IMR-90 (cell line): ENCODE data around the gene ZCWPW1. TPM values are rescaled to one million over a fixed set of nuclear protein-coding genes. Genes with fewer than 3 reads are reported as not detected.

Experiments used
- ATAC-seq: fragments of 200-7000 bp; cut with Tn5 transposase; 2 replicates; pipeline ENCODE4 v1.9.1; 2020; ENCODE audit warnings: low read depth, mild to moderate bottlenecking, moderate library complexity
- BruUV-seq: library from RNA; stranded (reverse); fragments of 400-500 nt; replicated peaks from 2 replicates; lab custom pipeline; 2021; lab: Mats Ljungman, UMichigan
- CTCF ChIA-PET: fragments of 300-600 bp; formaldehyde crosslinking; extraction: SDS; loops from one replicate; lab custom pipeline; 2021; ENCODE audit warnings: antibody characterized with exemption; lab: Yijun Ruan, JAX
- POLR2A ChIA-PET: fragments of 300-600 bp; sonication (Branson Sonifier 250); formaldehyde crosslinking; loops from one replicate; lab custom pipeline; 2022; ENCODE audit warnings: antibody characterized with exemption; ENCODE audit not compliant: unreplicated experiment; lab: Charles Lee
- DNase-seq: peaks from one replicate; pipeline ENCODE4 v3.0.0; 2013
- H2AFZ ChIP-seq: replicated peaks from 2 replicates; pipeline ENCODE3; 2013; ENCODE audit warnings: low read length, mild to moderate bottlenecking; ENCODE audit not compliant: poor library complexity
- H2AK5ac ChIP-seq: 2 replicates; pipeline ENCODE4 v1.6.1; 2013; ENCODE audit warnings: low read depth, low read length, inconsistent platforms
- H2AK9ac ChIP-seq: replicated peaks from 2 replicates; pipeline ENCODE3; 2013; ENCODE audit warnings: mild to moderate bottlenecking, low read depth, low read length, moderate library complexity; ENCODE audit not compliant: poor library complexity
- H2BK120ac ChIP-seq: 2 replicates; pipeline ENCODE4 v1.6.1; 2013; ENCODE audit warnings: low read depth, low read length, inconsistent platforms
- H2BK15ac ChIP-seq: 3 replicates; pipeline ENCODE4 v1.6.1; 2013; ENCODE audit warnings: low read depth, low read length, inconsistent platforms
- H2BK20ac ChIP-seq: 2 replicates; pipeline ENCODE4 v1.6.1; 2013; ENCODE audit warnings: low read depth, mild to moderate bottlenecking, inconsistent platforms, low read length, moderate library complexity
- H2BK5ac ChIP-seq: 2 replicates; pipeline ENCODE4 v1.6.1; 2013; ENCODE audit warnings: mild to moderate bottlenecking, low read depth, low read length, inconsistent platforms; ENCODE audit not compliant: poor library complexity, severe bottlenecking
- H3K14ac ChIP-seq: replicated peaks from 2 replicates; pipeline ENCODE4 v1.6.1; 2013; ENCODE audit warnings: low read depth, low read length, inconsistent platforms
- H3K18ac ChIP-seq: 2 replicates; pipeline ENCODE4 v1.6.1; 2013; ENCODE audit warnings: low read depth, low read length, control low read depth
- H3K23ac ChIP-seq: 2 replicates; pipeline ENCODE4 v1.6.1; 2013; ENCODE audit warnings: low read depth, low read length, inconsistent platforms
- H3K27ac ChIP-seq: 2 replicates; pipeline ENCODE4 v1.5.1; 2013; ENCODE audit warnings: mild to moderate bottlenecking, control low read depth, low read length; ENCODE audit not compliant: insufficient read depth
- H3K27me3 ChIP-seq: 2 replicates; pipeline ENCODE4 v1.6.1; 2013; ENCODE audit warnings: low read length; ENCODE audit not compliant: control insufficient read depth, insufficient read depth
- H3K36me3 ChIP-seq: 2 replicates; pipeline ENCODE4 v1.6.1; 2013; ENCODE audit warnings: low read length, mixed read lengths; ENCODE audit not compliant: control insufficient read depth, insufficient read depth
- H3K4ac ChIP-seq: 2 replicates; pipeline ENCODE4 v1.6.1; 2013; ENCODE audit warnings: low read depth, low read length, inconsistent platforms
- H3K4me1 ChIP-seq: 2 replicates; pipeline ENCODE4 v1.6.1; 2013; ENCODE audit warnings: low read length, mixed read lengths; ENCODE audit not compliant: control insufficient read depth, insufficient read depth
- H3K4me2 ChIP-seq: 2 replicates; pipeline ENCODE4 v1.6.1; 2013; ENCODE audit warnings: low read depth, mild to moderate bottlenecking, control low read depth, low read length, moderate library complexity
- H3K4me3 ChIP-seq: 2 replicates; pipeline ENCODE4 v1.5.1; 2013; ENCODE audit warnings: low read depth, mild to moderate bottlenecking, control low read depth, low read length, moderate library complexity; ENCODE audit not compliant: insufficient read depth
- H3K56ac ChIP-seq: 2 replicates; pipeline ENCODE4 v1.6.1; 2013; ENCODE audit warnings: low read length, inconsistent platforms; ENCODE audit not compliant: insufficient read depth; ENCODE audit errors: extremely low read depth
- H3K79me1 ChIP-seq, 2 experiments: 2 replicates each; pipeline ENCODE4 v1.6.1; 2013; ENCODE audit warnings: low read length in 2 of 2, inconsistent platforms in 1 of 2, low read depth in 1 of 2
- H3K9ac ChIP-seq: 2 replicates; pipeline ENCODE4 v1.6.1; 2013; ENCODE audit warnings: low read depth, low read length, control low read depth
- H3K9me1 ChIP-seq: 2 replicates; pipeline ENCODE4 v1.6.1; 2013; ENCODE audit warnings: low read length, inconsistent platforms; ENCODE audit not compliant: insufficient read depth
- H3K9me3 ChIP-seq: 2 replicates; pipeline ENCODE4 v1.6.1; 2013; ENCODE audit warnings: low read length; ENCODE audit not compliant: control insufficient read depth, insufficient read depth
- H4K20me1 ChIP-seq: 2 replicates; pipeline ENCODE4 v1.6.1; 2013; ENCODE audit warnings: low read length, inconsistent platforms; ENCODE audit not compliant: insufficient read depth
- H4K5ac ChIP-seq: 2 replicates; pipeline ENCODE4 v1.6.1; 2013; ENCODE audit warnings: mild to moderate bottlenecking, low read depth, low read length, control low read depth
- H4K8ac ChIP-seq, 2 experiments: 2 replicates each; pipeline ENCODE4 v1.6.1; 2013; ENCODE audit warnings: low read depth in 2 of 2, low read length in 2 of 2, control low read depth in 1 of 2, inconsistent platforms in 1 of 2
- H4K91ac ChIP-seq: 2 replicates; pipeline ENCODE4 v1.6.1; 2013; ENCODE audit warnings: low read depth, low read length, inconsistent platforms; ENCODE audit not compliant: insufficient read depth
- BHLHE40 ChIP-seq: fragments of 150-350 bp; IDR thresholded peaks from 2 replicates; pipeline ENCODE4 v1.6.1; 2016; ENCODE audit warnings: mild to moderate bottlenecking, low read depth, low read length
- CEBPB ChIP-seq: IDR thresholded peaks from 2 replicates; pipeline ENCODE4 v1.6.1; 2012; ENCODE audit warnings: low read depth, low read length, improper control_type of control experiment
- CHD1 ChIP-seq: IDR thresholded peaks from 2 replicates; pipeline ENCODE4 v1.6.1; 2012; ENCODE audit warnings: low read depth, low read length, improper control_type of control experiment
- FOS ChIP-seq: fragments of 150-350 bp; IDR thresholded peaks from 2 replicates; pipeline ENCODE4 v1.6.1; 2016; ENCODE audit warnings: low read depth, low read length
- MAFK ChIP-seq: IDR thresholded peaks from 2 replicates; pipeline ENCODE4 v1.6.1; 2012; ENCODE audit warnings: low read depth, low read length, improper control_type of control experiment
- MAZ ChIP-seq: IDR thresholded peaks from 2 replicates; pipeline ENCODE4 v1.6.1; 2012; ENCODE audit warnings: low read depth, mild to moderate bottlenecking, low read length, improper control_type of control experiment, moderate library complexity, borderline replicate concordance
- MXI1 ChIP-seq: IDR thresholded peaks from 2 replicates; pipeline ENCODE4 v1.6.1; 2012; ENCODE audit warnings: low read depth, mild to moderate bottlenecking, low read length, moderate library complexity, borderline replicate concordance
- NFE2L2 ChIP-seq: fragments of 150-350 bp; IDR thresholded peaks from 2 replicates; pipeline ENCODE4 v1.6.1; 2016; ENCODE audit warnings: low read depth, mild to moderate bottlenecking, low read length
- POLR2A ChIP-seq: IDR thresholded peaks from 2 replicates; pipeline ENCODE4 v1.6.1; 2012; ENCODE audit warnings: mild to moderate bottlenecking, low read depth, low read length
- RAD21 ChIP-seq: IDR thresholded peaks from 2 replicates; pipeline ENCODE4 v1.6.1; 2012; ENCODE audit warnings: low read length, improper control_type of control experiment
- RCOR1 ChIP-seq: IDR thresholded peaks from 2 replicates; pipeline ENCODE4 v1.6.1; 2012; ENCODE audit warnings: mild to moderate bottlenecking, low read length, improper control_type of control experiment; ENCODE audit not compliant: insufficient replicate concordance
- RFX5 ChIP-seq: IDR thresholded peaks from 2 replicates; pipeline ENCODE4 v1.8.0; 2012; ENCODE audit warnings: low read depth, mild to moderate bottlenecking, low read length, moderate library complexity
- SMC3 ChIP-seq: fragments of 150-350 bp; IDR thresholded peaks from 2 replicates; pipeline ENCODE4 v1.6.1; 2016; ENCODE audit warnings: low read depth, mild to moderate bottlenecking, antibody characterized with exemption, low read length, moderate library complexity
- WGBS, 2 experiments: methylation state at CpG; one replicate each; pipeline versions ENCODE4 v1.1.5 to v1.1.7; 2013; ENCODE audit warnings: missing lambda C conversion rate in 2 of 2; ENCODE audit not compliant: insufficient read length in 1 of 2; ENCODE audit errors: extremely low coverage in 2 of 2; 5-methylcytosine and 5-hydroxymethylcytosine counted together
- dilution Hi-C: fragments of 300-500 bp; cut with HindIII; formaldehyde crosslinking; loops from one replicate; pipeline ENCODE4 v1.14.3; 2018; ENCODE audit warnings: low sequenced_read_pairs; ENCODE audit not compliant: unreplicated experiment
- in situ Hi-C: fragments of 300-500 bp; cut with MboI; formaldehyde crosslinking; loops from 3 replicates; pipeline ENCODE4 v1.14.3; 2019; ENCODE audit warnings: low sequenced_read_pairs, inconsistent platforms, mixed read lengths
- intact Hi-C: fragments of 100-400 bp; cut with micrococcal nuclease; formaldehyde crosslinking; loops from 2 replicates; pipeline ENCODE4 v1.10.0; 2022
- polyA plus RNA-seq, 3 experiments: library from polyadenylated mRNA; depleted of rRNA; stranded (reverse); fragments of >200 nt; gene quantifications; 2 replicates each; pipeline ENCODE4 v1.2.3, GENCODE V29; 2012; ENCODE audit warnings: low replicate concordance in 1 of 3
- total RNA-seq: library from RNA; depleted of rRNA; stranded (reverse); fragments of >200 nt; gene quantifications from 2 replicates; pipeline ENCODE4 v1.2.3, GENCODE V29; 2012
- TF ChIP-seq, protein P1 (sequence below): conservative IDR thresholded peaks from 2 replicates; pipeline ENCODE4 v1.5.1; 2012; ENCODE audit warnings: mild to moderate bottlenecking, low read depth, low read length, improper control_type of control experiment
- TF ChIP-seq, protein P2 (sequence below): fragments of 150-350 bp; IDR thresholded peaks from 2 replicates; pipeline ENCODE4 v1.6.1; 2016; ENCODE audit warnings: low read depth, mild to moderate bottlenecking, low read length, moderate library complexity, borderline replicate concordance

Gene ZCWPW1
- total and polyA plus RNA-seq, 2 of the 4 experiments (the other 2 are of a cell fraction): 0.72 to 1.3 TPM

DNA sequence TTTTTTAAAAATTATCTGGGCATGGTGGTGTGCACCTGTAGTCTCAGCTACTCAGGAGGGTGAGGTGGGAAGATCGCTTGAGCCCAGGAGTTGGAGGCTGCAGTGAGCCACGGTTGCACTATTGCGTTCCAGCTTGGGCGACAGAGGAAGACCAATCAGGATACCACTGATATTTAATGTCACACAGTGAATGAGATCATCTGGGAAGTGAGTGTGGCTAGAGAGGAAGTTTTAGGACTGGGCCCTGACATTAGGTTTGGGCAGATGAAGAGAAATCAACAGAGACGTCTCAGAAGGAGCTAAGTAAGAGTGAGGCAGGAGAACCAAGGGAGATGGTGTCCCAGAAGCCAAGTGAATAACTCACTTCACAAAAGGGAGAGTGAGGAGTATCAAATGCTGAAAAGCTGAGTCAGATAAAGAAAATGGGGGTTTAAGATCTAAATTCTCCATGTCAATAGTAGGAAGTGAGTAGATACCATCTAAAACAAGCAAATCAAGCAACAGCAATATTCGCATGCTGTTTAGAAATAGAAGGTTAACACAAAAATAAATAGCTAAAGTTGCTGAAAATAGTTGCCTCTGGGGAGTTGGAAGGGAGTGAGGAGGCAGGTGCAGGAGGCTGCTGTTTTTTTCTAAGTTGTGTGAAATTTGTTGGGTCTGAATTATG is 43.7 kb downstream of the ZCWPW1 start:
- in situ Hi-C loops (no loop called here), intact Hi-C loops (no loop called here), dilution Hi-C loops (no loop called here)
- Histone ChIP-seq H3K4me3 (no peak overlapping the region), H3K36me3 (no peaks in the 10 kb centered on the region), H3K4me1 (no peaks in the 10 kb centered on the region), H4K8ac (no peak overlapping the region), H2BK120ac (no peak overlapping the region), H3K9ac (no peak overlapping the region), H3K23ac (no peak overlapping the region), H3K18ac (no peak overlapping the region), H3K9me1 (no peaks in the 10 kb centered on the region), H3K14ac (no peak overlapping the region), H4K20me1 (no peaks in the 10 kb centered on the region), H2BK15ac (no peak overlapping the region), H3K56ac (no peak overlapping the region), H3K9me3 (no peaks in the 10 kb centered on the region), H3K27me3 (peaks cover 10% of the 10 kb centered on the region), H3K4me2 (no peak overlapping the region), H4K5ac (no peak overlapping the region), H3K79me1 (no peaks in the 10 kb centered on the region), H2AK9ac (no peak overlapping the region), H2AK5ac (no peak overlapping the region), H3K27ac (no peak overlapping the region), H2BK20ac (no peak overlapping the region), H3K4ac (no peak overlapping the region), H2AFZ (no peak overlapping the region), H4K91ac (no peak overlapping the region), H2BK5ac (no peak overlapping the region)
- no peak for DNase-seq
- WGBS, 2 experiments: 96% methylated on average over 4 of the region's 6 CpGs; no CpG with 5 or more reads in 1 of the 2 experiments
- TF ChIP-seq CHD1: no peak
- TF ChIP-seq BHLHE40: no peak
- TF ChIP-seq FOS: no peak
- no peak for TF ChIP-seq POLR2A
- TF ChIP-seq, protein P1, sequence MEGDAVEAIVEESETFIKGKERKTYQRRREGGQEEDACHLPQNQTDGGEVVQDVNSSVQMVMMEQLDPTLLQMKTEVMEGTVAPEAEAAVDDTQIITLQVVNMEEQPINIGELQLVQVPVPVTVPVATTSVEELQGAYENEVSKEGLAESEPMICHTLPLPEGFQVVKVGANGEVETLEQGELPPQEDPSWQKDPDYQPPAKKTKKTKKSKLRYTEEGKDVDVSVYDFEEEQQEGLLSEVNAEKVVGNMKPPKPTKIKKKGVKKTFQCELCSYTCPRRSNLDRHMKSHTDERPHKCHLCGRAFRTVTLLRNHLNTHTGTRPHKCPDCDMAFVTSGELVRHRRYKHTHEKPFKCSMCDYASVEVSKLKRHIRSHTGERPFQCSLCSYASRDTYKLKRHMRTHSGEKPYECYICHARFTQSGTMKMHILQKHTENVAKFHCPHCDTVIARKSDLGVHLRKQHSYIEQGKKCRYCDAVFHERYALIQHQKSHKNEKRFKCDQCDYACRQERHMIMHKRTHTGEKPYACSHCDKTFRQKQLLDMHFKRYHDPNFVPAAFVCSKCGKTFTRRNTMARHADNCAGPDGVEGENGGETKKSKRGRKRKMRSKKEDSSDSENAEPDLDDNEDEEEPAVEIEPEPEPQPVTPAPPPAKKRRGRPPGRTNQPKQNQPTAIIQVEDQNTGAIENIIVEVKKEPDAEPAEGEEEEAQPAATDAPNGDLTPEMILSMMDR: no peak
- TF ChIP-seq RCOR1: no peak
- TF ChIP-seq CEBPB: no peak
- TF ChIP-seq, protein P2, sequence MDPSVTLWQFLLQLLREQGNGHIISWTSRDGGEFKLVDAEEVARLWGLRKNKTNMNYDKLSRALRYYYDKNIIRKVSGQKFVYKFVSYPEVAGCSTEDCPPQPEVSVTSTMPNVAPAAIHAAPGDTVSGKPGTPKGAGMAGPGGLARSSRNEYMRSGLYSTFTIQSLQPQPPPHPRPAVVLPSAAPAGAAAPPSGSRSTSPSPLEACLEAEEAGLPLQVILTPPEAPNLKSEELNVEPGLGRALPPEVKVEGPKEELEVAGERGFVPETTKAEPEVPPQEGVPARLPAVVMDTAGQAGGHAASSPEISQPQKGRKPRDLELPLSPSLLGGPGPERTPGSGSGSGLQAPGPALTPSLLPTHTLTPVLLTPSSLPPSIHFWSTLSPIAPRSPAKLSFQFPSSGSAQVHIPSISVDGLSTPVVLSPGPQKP: no peak
- no peak for TF ChIP-seq MXI1
- no peak for TF ChIP-seq MAZ
- no peak for TF ChIP-seq RFX5
- TF ChIP-seq SMC3: no peak
- TF ChIP-seq RAD21: no peak
- no peak for TF ChIP-seq NFE2L2
- no peak for TF ChIP-seq MAFK
- ChIA-PET POLR2A (no interaction called here), CTCF (no interaction called here)
- no peak for ATAC-seq
- no TSS peak for BruUV-seq
